HepG2 (cell line): ENCODE data around the gene TIFAB. TPM values are rescaled to one million over a fixed set of nuclear protein-coding genes. Genes with fewer than 3 reads are reported as not detected.

ENCODE experiments used
- ATAC-seq: fragments of 200-7000 bp; cut with Tn5 transposase; 3 replicates; pipeline ENCODE4 v1.9.1; 2020; ENCODE audit warnings: mild to moderate bottlenecking, moderate library complexity
- BruUV-seq: library from RNA; stranded (reverse); fragments of 400-500 nt; replicated peaks from 2 replicates; lab custom pipeline; 2021; lab: Mats Ljungman, UMichigan
- CTCF ChIA-PET: fragments of 300-600 bp; formaldehyde crosslinking; extraction: SDS; loops from one replicate; lab custom pipeline; 2021; ENCODE audit warnings: low total read pairs, inconsistent platforms, low intra/inter-chr PET ratio; lab: Yijun Ruan, JAX
- POLR2A ChIA-PET: fragments of 350-600 bp; sonication (Branson Sonifier 250); formaldehyde crosslinking; loops from one replicate; lab custom pipeline; 2020; ENCODE audit warnings: antibody characterized with exemption, inconsistent platforms; lab: Yijun Ruan, JAX
- DNase-seq: peaks from one replicate; pipeline ENCODE4 v3.0.0-alpha.2; 2015; ENCODE audit warnings: low spot score
- FAIRE-seq: peaks from 3 replicates; lab custom pipeline; 2011; peaks lifted over from hg19 to GRCh38; lab: Jason Lieb, UNC
- H2AFZ ChIP-seq: one replicate; pipeline ENCODE4 v1.6.1; 2011; ENCODE audit warnings: low read length, inconsistent platforms
- H3K27ac ChIP-seq: fragments of 300-600 bp; 3 replicates; pipeline ENCODE4 v1.8.0; 2011; ENCODE audit warnings: mixed run types, mild to moderate bottlenecking, mixed read lengths, low read length, inconsistent platforms; ENCODE audit not compliant: insufficient read depth; ENCODE audit errors: extremely low read length
- H3K27me3 ChIP-seq, 2 experiments: fragments of 200-600 bp in 1 of 2; 2 replicates in 1 of 2; 3 replicates in 1 of 2; pipeline versions ENCODE4 v1.6.0 to v1.8.0; 2011; ENCODE audit warnings: low read length in 2 of 2, mild to moderate bottlenecking in 2 of 2, moderate library complexity in 2 of 2, inconsistent platforms in 1 of 2; ENCODE audit not compliant: insufficient read depth in 2 of 2, control insufficient read depth in 1 of 2
- H3K36me3 ChIP-seq, 2 experiments: fragments of 200-600 bp in 1 of 2; replicated peaks in 1 of 2; 2 replicates in 1 of 2; 3 replicates in 1 of 2; pipeline versions ENCODE4 v1.5.1 to v1.8.0; 2011; ENCODE audit warnings: low read length in 2 of 2, inconsistent platforms in 1 of 2; ENCODE audit not compliant: insufficient read depth in 2 of 2, control insufficient read depth in 1 of 2
- H3K4me1 ChIP-seq: 2 replicates; pipeline ENCODE4 v1.5.1; 2012; ENCODE audit warnings: low read length, inconsistent platforms; ENCODE audit not compliant: insufficient read depth
- H3K4me2 ChIP-seq: 2 replicates; pipeline ENCODE4 v1.6.0; 2011; ENCODE audit warnings: low read depth, low read length, inconsistent platforms
- H3K4me3 ChIP-seq, 3 experiments: fragments of 200-600 bp in 1 of 3; sonication (generic), shearing (Covaris generic) in 1 of 3; replicated peaks in 1 of 3; 2 replicates each; pipeline ENCODE4 v1.5.1; 2011 to 2016; ENCODE audit warnings: low read length in 3 of 3, inconsistent platforms in 2 of 3, low read depth in 2 of 3, mild to moderate bottlenecking in 2 of 3, control low read depth in 1 of 3, mixed read lengths in 1 of 3; ENCODE audit not compliant: insufficient read depth in 1 of 3
- H3K79me2 ChIP-seq: one replicate; pipeline ENCODE4 v1.6.1; 2011; ENCODE audit warnings: low read length, inconsistent platforms; ENCODE audit not compliant: insufficient read depth
- H3K9ac ChIP-seq: 2 replicates; pipeline ENCODE4 v1.6.0; 2011; ENCODE audit warnings: mild to moderate bottlenecking, low read depth, low read length, inconsistent platforms; ENCODE audit not compliant: insufficient read depth
- H3K9me3 ChIP-seq: 2 replicates; pipeline ENCODE4 v1.5.1; 2012; ENCODE audit warnings: mild to moderate bottlenecking, low read length
- H4K20me1 ChIP-seq: 2 replicates; pipeline ENCODE4 v1.6.0; 2011; ENCODE audit warnings: inconsistent platforms, mild to moderate bottlenecking, low read length, moderate library complexity; ENCODE audit not compliant: insufficient read depth
- ARID5B ChIP-seq: IDR thresholded peaks from 2 replicates; pipeline ENCODE4 v1.4.0; 2020; ENCODE audit warnings: mild to moderate bottlenecking, missing genetic modification reagents
- CCAR2 ChIP-seq: fragments of 200-400 bp; formaldehyde crosslinking; optimal IDR thresholded peaks from 2 replicates; pipeline ENCODE3; 2018; ENCODE audit warnings: low read depth, mild to moderate bottlenecking, low read length, moderate library complexity
- CEBPB ChIP-seq: IDR thresholded peaks from 2 replicates; pipeline ENCODE4 v1.6.1; 2011; ENCODE audit warnings: low read depth, low read length, improper control_type of control experiment, borderline replicate concordance
- CEBPG ChIP-seq: IDR thresholded peaks from 2 replicates; pipeline ENCODE4 v1.6.1; 2016
- ESRRA ChIP-seq: sonication (generic); formaldehyde crosslinking; IDR thresholded peaks from 2 replicates; pipeline ENCODE4 v1.5.1; 2020; ENCODE audit warnings: mild to moderate bottlenecking, low read depth, missing genetic modification reagents
- FOXO1 ChIP-seq: sonication (generic); formaldehyde crosslinking; IDR thresholded peaks from 2 replicates; pipeline ENCODE4 v1.4.0; 2020; ENCODE audit warnings: missing genetic modification reagents
- HNF4A ChIP-seq: sonication (generic); formaldehyde crosslinking; IDR thresholded peaks from 2 replicates; pipeline ENCODE4 v1.4.0; 2020; ENCODE audit warnings: missing genetic modification reagents
- MAX ChIP-seq: IDR thresholded peaks from 2 replicates; pipeline ENCODE4 v1.6.1; 2012; ENCODE audit warnings: inconsistent platforms
- RARG ChIP-seq: sonication (generic); formaldehyde crosslinking; IDR thresholded peaks from 2 replicates; pipeline ENCODE4 v1.4.0; 2020; ENCODE audit warnings: low read depth, mild to moderate bottlenecking, missing genetic modification reagents
- RFX5 ChIP-seq: IDR thresholded peaks from 2 replicates; pipeline ENCODE4 v1.6.1; 2011; ENCODE audit warnings: low read depth, low read length, improper control_type of control experiment
- RNF219 ChIP-seq: sonication (generic); formaldehyde crosslinking; IDR thresholded peaks from 2 replicates; pipeline ENCODE4 v1.5.0; 2020; ENCODE audit warnings: mild to moderate bottlenecking, missing genetic modification reagents
- SAFB2 ChIP-seq: sonication (generic); formaldehyde crosslinking; IDR thresholded peaks from 2 replicates; pipeline ENCODE4 v1.5.1; 2020; ENCODE audit warnings: missing genetic modification reagents, low read depth, mild to moderate bottlenecking, borderline replicate concordance
- SRY ChIP-seq: sonication (generic); formaldehyde crosslinking; IDR thresholded peaks from 2 replicates; pipeline ENCODE4 v1.8.0; 2022; ENCODE audit warnings: mild to moderate bottlenecking, missing genetic modification reagents
- TFE3 ChIP-seq: IDR thresholded peaks from 2 replicates; pipeline ENCODE4 v1.6.1; 2016
- U2AF2 ChIP-seq: fragments of 200-400 bp; formaldehyde crosslinking; IDR thresholded peaks from 2 replicates; pipeline ENCODE4 v1.6.1; 2017; ENCODE audit warnings: low read depth, mild to moderate bottlenecking, low read length
- ZBTB21 ChIP-seq: sonication (generic); formaldehyde crosslinking; IDR thresholded peaks from 2 replicates; pipeline ENCODE4 v1.4.0; 2020; ENCODE audit warnings: missing genetic modification reagents
- ZC3H13 ChIP-seq: sonication (generic); formaldehyde crosslinking; IDR thresholded peaks from 2 replicates; pipeline ENCODE4 v1.8.1; 2023; ENCODE audit warnings: mild to moderate bottlenecking, missing genetic modification reagents, moderate library complexity
- ZNF3 ChIP-seq: IDR thresholded peaks from 2 replicates; pipeline ENCODE4 v1.7.0; 2017; ENCODE audit warnings: inconsistent platforms
- ZNF430 ChIP-seq: sonication (generic); formaldehyde crosslinking; IDR thresholded peaks from 2 replicates; pipeline ENCODE4 v1.9.0; 2021; ENCODE audit warnings: mild to moderate bottlenecking, missing genetic modification reagents
- ZNF737 ChIP-seq: sonication (generic); formaldehyde crosslinking; IDR thresholded peaks from 2 replicates; pipeline ENCODE4 v1.5.0; 2020; ENCODE audit warnings: missing genetic modification reagents, mild to moderate bottlenecking, borderline replicate concordance
- WGBS: methylation state at CpG from one replicate; pipeline ENCODE4 v1.1.6; 2017; ENCODE audit warnings: low lambda C conversion rate; 5-methylcytosine and 5-hydroxymethylcytosine counted together
- in situ Hi-C: cut with HindIII; loops from 2 replicates; pipeline ENCODE4 v1.10.0; 2017; ENCODE audit warnings: low pct_unique_long_range_greater_than_20kb; ENCODE audit not compliant: extremely low pct_ligation_motif_present
- intact Hi-C: fragments of 100-400 bp; cut with micrococcal nuclease; formaldehyde crosslinking; loops from one replicate; pipeline ENCODE4 v1.10.0; 2022; ENCODE audit not compliant: unreplicated experiment
- polyA plus RNA-seq, 8 experiments: library from polyadenylated mRNA; depleted of rRNA in 3 of 8; stranded (reverse) in 7 of 8; unstranded in 1 of 8; fragments of >200 nt; fragmentation: Illumina TruSeq in 4 of 8; extraction: Trizol in 4 of 8; gene quantifications; 2 replicates each; pipeline versions ENCODE4 v1.2.1 to v1.2.3, GENCODE V29; 2011 to 2016; ENCODE audit warnings: low read depth in 4 of 8, missing spikeins in 1 of 8, mixed read lengths in 1 of 8; ENCODE audit not compliant: insufficient read depth in 1 of 8
- total RNA-seq, 5 experiments: library from RNA; depleted of rRNA; stranded (reverse); fragments of >200 nt; fragmentation: Illumina TruSeq; extraction: Trizol; gene quantifications; 2 replicates each; pipeline ENCODE4 v1.2.3, GENCODE V29; 2016; ENCODE audit warnings: low read depth in 1 of 5

The TIFAB gene
- total and polyA plus RNA-seq, 2 of the 13 experiments (the other 11 are each of a cell fraction or from before 2014, with no cell fraction given): not detected

- DNase-seq: no peak
- peak; percentile 3; the same call in 1 of the 3 replicates for ATAC-seq
- Histone ChIP-seq H3K27ac (no peak overlapping the region), H3K9me3 (no peaks in the 10 kb centered on the region), H3K36me3 (no peaks in the 10 kb centered on the region), H3K4me2 (peak overlapping the region; percentile 52), H2AFZ (no peak overlapping the region), H4K20me1 (no peaks in the 10 kb centered on the region), H3K4me3 (0 out of 6 replicates have a peak overlapping the region, but pooled peaks of 1 of the 3 experiments have one; percentile 60), H3K79me2 (no peaks in the 10 kb centered on the region), H3K27me3 (peaks cover 0 to 17% of the 10 kb centered on the region in 2 experiments; a peak in 3 of 5 replicates), H3K9ac (no peak overlapping the region), H3K4me1 (peaks cover 60% of the 10 kb centered on the region)
- BruUV-seq: no TSS peak
- in situ Hi-C loops (no loop called here), intact Hi-C loops (no loop called here)
- CTCF ChIA-PET: no interaction called here
- WGBS: 0% methylated on average over 3 of the region's 3 CpGs
- peak; percentile 12 for FAIRE-seq
- POLR2A ChIA-PET: interaction anchor here (2.2 kb wide), 1 partner anchor 10 kb away, joined by 6 read pairs; no protein-coding TSS in a partner anchor
- TF ChIP-seq RNF219 (CRISPR knock-in tag): no peak
- TF ChIP-seq ZC3H13 (CRISPR knock-in tag): no peak
- TF ChIP-seq ZBTB21 (CRISPR knock-in tag): no peak
- TF ChIP-seq RARG (CRISPR knock-in tag): no peak
- no peak for TF ChIP-seq SRY (CRISPR knock-in tag)
- TF ChIP-seq ZNF737: no peak
- TF ChIP-seq ZNF3: no peak
- no peak for TF ChIP-seq FOXO1 (CRISPR knock-in tag)
- TF ChIP-seq ESRRA (CRISPR knock-in tag): no peak
- TF ChIP-seq ZNF430 (CRISPR knock-in tag): no peak
- peak; percentile 17; the same call in 1 of the 2 replicates for TF ChIP-seq MAX
- TF ChIP-seq CEBPG (CRISPR knock-in tag): peak; percentile 57; the same call in 1 of the 2 replicates
- peak; percentile 62; the same call in 1 of the 2 replicates for TF ChIP-seq CEBPB
- no peak for TF ChIP-seq TFE3 (CRISPR knock-in tag)
- no peak for TF ChIP-seq RFX5
- no peak for TF ChIP-seq CCAR2
- no peak for TF ChIP-seq SAFB2 (CRISPR knock-in tag)
- TF ChIP-seq ARID5B: 0 out of 2 replicates have a peak, but pooled peaks have one; percentile 5
- peak; percentile 20; the same call in 1 of the 2 replicates for TF ChIP-seq HNF4A (CRISPR knock-in tag)
- no peak for TF ChIP-seq U2AF2
These were observed 40.1 kb upstream of the TIFAB start for GRCh38 chr5:135492319-135492626.
